Mucosa of stomach (tissue), 1 donor: ENCODE results near the gene LYPD6B.

Experiments used
- H3K27me3 ChIP-seq: one replicate; pipeline ENCODE4 v1.7.0; 2013; ENCODE audit warnings: mild to moderate bottlenecking, low read length; ENCODE audit not compliant: control insufficient read depth, insufficient read depth
- H3K36me3 ChIP-seq: one replicate; pipeline ENCODE4 v1.7.0; 2013; ENCODE audit warnings: low read length; ENCODE audit not compliant: control insufficient read depth, insufficient read depth
- H3K4me1 ChIP-seq: one replicate; pipeline ENCODE4 v1.7.0; 2013; ENCODE audit warnings: mild to moderate bottlenecking, low read length; ENCODE audit not compliant: control insufficient read depth, insufficient read depth
- H3K4me3 ChIP-seq: one replicate; pipeline ENCODE4 v1.7.0; 2013; ENCODE audit warnings: low read length
- H3K9ac ChIP-seq: one replicate; pipeline ENCODE4 v1.7.0; 2013; ENCODE audit warnings: mild to moderate bottlenecking, low read length, moderate library complexity
- H3K9me3 ChIP-seq: one replicate; pipeline ENCODE4 v1.7.0; 2013; ENCODE audit warnings: mild to moderate bottlenecking, low read length, moderate library complexity; ENCODE audit not compliant: control insufficient read depth
- donor health status: Pancreatic carcinoma.

Gene LYPD6B

DNA sequence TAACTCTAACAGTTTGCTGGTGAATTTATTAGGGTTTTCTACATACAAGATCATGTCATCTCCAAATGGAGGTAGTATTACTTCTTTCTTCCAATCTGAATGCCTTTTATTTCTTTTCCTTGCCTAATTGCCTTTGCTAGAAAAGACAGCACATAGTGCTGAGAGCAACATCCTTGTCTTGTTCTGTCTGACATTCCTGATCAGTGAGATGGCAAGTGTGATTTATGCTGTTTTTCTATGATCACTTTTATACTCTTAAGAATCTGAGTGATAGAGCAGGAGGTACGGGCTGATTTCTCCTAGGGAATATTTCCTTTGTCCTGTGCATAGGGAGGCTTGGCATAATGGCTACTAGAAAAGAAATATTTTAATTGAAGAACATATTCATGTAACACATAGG lies 17.3 kb downstream of the LYPD6B start:
- Histone ChIP-seq H3K4me3 (no peak overlapping the region), H3K9me3 (no peaks in the 10 kb centered on the region), H3K36me3 (no peaks in the 10 kb centered on the region), H3K4me1 (no peaks in the 10 kb centered on the region), H3K9ac (no peak overlapping the region), H3K27me3 (no peaks in the 10 kb centered on the region)

DNA sequence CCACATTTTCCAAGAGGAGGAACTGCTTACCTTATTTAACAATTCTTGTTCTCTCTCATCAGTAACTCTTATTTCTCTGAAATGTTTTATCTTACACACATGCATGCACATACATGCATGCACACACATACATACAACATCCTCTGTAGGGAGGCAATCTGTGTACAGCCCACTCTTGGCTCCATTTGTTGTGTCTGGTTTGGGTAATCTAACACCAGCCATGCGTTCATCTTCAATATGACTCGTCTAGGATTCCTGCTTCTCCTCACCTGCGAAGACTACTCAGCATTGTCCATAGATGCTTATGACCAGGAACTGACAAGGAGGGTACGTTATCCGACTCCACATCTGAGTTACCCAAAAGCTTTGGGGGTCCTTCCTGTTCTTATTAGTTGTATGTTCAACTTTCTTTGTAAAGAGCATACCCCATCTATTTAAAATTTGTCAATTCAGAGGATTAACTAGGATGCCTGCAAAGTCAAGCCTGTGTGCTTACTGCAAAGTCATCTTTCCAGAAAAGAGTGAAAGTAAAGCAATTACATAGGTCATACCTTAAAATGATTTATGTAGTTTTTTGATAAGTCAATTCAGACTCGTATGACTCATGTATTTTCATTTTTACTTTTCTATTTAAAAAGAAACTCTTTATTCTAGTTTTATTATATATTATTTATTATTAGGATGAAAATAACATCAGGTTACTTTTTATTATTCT lies 18.2 kb downstream of the LYPD6B start:
- no peaks in the 10 kb centered on the region for H3K36me3 ChIP-seq
- no peak overlapping the region for H3K4me3 ChIP-seq
- no peaks in the 10 kb centered on the region for H3K4me1 ChIP-seq
- H3K9me3 ChIP-seq = no peaks in the 10 kb centered on the region
- no peak overlapping the region for H3K9ac ChIP-seq
- H3K27me3 ChIP-seq = no peaks in the 10 kb centered on the region

DNA sequence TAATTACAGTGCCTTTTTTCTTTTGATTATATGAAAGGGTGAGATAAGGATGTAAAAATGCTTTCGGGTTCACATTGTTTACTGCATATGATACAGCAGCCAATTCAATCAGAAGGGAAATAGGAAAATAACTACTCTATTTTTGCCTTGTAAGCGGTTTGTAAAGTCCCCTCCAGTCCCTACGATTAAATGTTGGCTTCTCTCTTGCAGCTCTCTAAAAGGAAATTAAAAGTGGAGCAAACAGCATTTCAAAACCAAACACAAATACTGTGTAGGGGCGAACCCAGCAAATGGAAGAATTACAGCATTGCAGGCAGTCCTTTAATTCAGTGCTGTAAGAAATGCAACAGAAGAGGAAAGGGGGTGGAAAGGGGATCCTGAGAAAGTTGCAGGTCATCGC lies 18.9 kb downstream of the LYPD6B start:
- no peaks in the 10 kb centered on the region for H3K27me3 ChIP-seq
- no peak overlapping the region for H3K9ac ChIP-seq
- no peaks in the 10 kb centered on the region for H3K36me3 ChIP-seq
- H3K4me3 ChIP-seq = no peak overlapping the region
- H3K9me3 ChIP-seq = no peaks in the 10 kb centered on the region
- H3K4me1 ChIP-seq = no peaks in the 10 kb centered on the region

DNA sequence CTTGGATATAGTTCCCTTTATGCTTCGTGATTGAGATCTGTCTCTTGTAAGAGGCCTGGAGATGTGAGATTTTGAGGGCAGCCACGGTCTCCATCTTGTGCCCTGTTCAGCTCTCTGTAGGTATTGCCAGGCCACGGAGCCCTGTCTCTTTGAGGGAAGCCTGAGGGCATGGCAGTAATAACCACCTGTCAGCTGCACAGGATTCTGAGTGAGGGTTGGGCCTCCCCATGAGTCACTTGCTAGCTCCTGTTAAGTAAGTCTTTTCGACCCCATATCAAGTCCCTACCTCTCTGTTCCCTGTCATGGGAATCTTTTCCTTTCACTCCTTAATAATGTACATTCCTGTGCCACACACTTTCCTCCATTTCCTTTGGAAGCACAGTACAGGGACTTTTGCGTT lies 20.4 kb downstream of the LYPD6B start:
- H3K4me3 ChIP-seq = no peak overlapping the region
- H3K4me1 ChIP-seq = peaks cover 8% of the 10 kb centered on the region
- H3K36me3 ChIP-seq = no peaks in the 10 kb centered on the region
- no peak overlapping the region for H3K9ac ChIP-seq
- no peaks in the 10 kb centered on the region for H3K27me3 ChIP-seq
- no peaks in the 10 kb centered on the region for H3K9me3 ChIP-seq

DNA sequence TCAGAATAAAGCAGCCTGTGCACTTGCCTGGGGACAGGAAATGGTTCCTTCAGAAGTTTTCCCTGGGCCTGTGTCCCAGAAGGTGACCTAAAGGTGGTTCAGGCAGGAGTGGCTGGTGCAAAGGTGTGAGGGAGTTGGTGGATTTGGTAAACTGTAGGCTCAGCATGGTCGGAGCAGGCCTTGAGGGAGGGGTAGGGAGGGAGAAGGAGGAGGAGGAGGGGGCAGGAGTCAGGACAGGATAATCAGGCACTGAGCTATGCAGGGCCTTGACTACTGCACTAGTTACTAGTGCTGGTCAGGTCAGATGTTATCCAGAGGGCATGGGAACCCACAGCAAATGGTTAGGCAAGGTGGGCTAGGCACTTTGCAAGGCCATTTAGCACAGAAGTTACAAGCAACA lies 21.3 kb downstream of the LYPD6B start:
- no peaks in the 10 kb centered on the region for H3K36me3 ChIP-seq
- H3K9me3 ChIP-seq = no peaks in the 10 kb centered on the region
- no peak overlapping the region for H3K4me3 ChIP-seq

DNA sequence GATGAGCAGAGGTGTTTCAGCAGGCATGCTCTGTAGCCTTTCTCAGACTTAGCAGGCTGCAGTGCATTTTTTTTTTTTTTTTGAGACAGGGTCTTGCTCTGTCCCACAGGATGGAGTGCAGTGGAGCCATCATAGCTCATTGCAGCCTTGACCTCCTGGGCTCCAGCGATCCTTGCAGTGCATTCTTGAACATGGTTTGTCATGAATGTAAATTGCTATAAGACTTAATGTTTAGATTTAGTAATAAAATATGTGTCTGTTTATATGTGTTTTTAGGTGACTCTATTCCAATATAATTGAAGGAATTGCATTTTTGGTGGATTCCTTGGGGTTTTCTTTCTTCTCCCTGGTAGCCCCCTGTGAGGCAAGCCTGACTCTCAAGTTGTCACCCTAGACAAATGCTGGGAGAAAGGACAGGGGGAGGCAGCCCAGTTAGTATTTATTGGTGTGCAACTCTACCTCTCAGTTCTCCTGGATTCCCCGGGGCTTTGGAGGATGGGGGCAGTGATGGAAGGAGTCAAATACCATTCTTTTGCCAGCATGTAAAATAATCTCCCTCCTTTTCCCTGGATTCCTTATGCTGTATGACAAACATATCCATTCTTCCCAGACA lies 22.7 kb downstream of the LYPD6B start:
- no peak overlapping the region for H3K4me3 ChIP-seq
- no peaks in the 10 kb centered on the region for H3K36me3 ChIP-seq
- peaks cover 26% of the 10 kb centered on the region for H3K4me1 ChIP-seq
- no peaks in the 10 kb centered on the region for H3K27me3 ChIP-seq
- no peaks in the 10 kb centered on the region for H3K9me3 ChIP-seq
- no peak overlapping the region for H3K9ac ChIP-seq

More for the DNA sequence above, 21.3 kb downstream of the LYPD6B start:
- no peak overlapping the region for H3K9ac ChIP-seq
- H3K4me1 ChIP-seq = peaks cover 16% of the 10 kb centered on the region
- H3K27me3 ChIP-seq = no peaks in the 10 kb centered on the region

DNA sequence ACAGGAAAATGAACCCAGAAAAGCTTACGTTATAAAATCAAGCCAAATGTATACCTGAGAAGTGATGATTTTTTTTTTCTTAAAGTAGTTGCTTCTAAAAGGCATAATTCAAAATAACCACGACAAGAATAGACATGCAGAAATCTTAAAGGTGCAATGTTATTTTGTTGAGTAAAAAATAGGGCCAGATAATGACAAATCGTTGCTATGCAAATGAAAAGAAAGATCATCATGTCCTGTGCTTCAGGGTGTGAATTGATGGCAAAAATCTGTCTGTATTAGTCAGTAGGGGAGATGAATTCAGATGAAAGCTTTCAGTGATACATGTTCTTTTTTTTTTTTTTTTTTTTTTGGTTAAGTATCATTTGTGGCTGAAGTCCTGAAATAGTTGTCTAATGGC lies 24.0 kb downstream of the LYPD6B start:
- Histone ChIP-seq H3K9ac (no peak overlapping the region), H3K4me1 (peaks cover 26% of the 10 kb centered on the region), H3K4me3 (no peak overlapping the region), H3K9me3 (no peaks in the 10 kb centered on the region), H3K36me3 (no peaks in the 10 kb centered on the region), H3K27me3 (no peaks in the 10 kb centered on the region)

DNA sequence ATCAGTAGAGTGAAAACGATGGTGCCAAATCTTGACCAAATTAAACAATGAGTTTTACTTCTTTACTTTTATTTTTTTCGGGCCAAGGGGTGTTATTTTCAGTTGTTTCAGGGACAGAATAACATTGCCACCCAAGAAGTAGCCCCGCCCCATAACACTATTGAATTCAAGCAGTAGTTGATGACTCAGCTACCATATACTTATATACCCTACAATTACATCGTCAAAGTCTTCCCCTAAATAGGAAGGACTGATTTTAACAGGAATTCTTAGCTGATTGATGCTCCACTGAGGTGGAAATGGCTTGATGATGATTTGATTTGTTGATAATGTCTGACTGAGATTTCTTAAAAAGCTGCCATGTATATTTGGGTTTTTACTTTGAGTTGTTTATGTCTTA lies 24.7 kb downstream of the LYPD6B start:
- Histone ChIP-seq H3K27me3 (no peaks in the 10 kb centered on the region), H3K9me3 (no peaks in the 10 kb centered on the region)

DNA sequence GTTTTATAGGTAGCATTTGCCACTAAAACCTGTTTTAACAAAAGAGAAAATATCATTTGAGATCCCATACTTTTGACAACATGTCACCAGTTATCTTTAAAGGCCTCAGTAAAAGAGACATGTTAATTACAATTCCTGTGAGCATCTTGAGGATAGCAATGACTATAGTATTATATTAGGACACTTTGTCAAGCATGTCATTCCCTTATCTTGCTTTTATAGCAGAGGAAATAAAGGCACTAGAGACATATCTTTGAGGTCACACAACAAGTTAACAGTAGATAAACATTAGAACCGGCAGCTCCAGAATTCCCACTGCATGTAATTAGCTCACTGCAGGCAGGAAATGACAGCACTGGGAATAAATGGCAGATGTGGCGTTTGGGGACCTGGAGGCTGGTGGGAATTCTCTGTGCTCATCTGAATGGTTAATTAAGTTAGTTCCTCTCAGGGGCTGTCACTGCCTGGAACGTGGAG lies 25.9 kb downstream of the LYPD6B start:
- Histone ChIP-seq H3K9me3 (no peaks in the 10 kb centered on the region), H3K36me3 (no peaks in the 10 kb centered on the region), H3K27me3 (no peaks in the 10 kb centered on the region), H3K9ac (no peak overlapping the region), H3K4me3 (no peak overlapping the region), H3K4me1 (peaks cover 30% of the 10 kb centered on the region)

More for the DNA sequence above, 24.7 kb downstream of the LYPD6B start:
- H3K9ac ChIP-seq = no peak overlapping the region
- H3K4me3 ChIP-seq = no peak overlapping the region
- H3K36me3 ChIP-seq = no peaks in the 10 kb centered on the region
- H3K4me1 ChIP-seq = peaks cover 26% of the 10 kb centered on the region

DNA sequence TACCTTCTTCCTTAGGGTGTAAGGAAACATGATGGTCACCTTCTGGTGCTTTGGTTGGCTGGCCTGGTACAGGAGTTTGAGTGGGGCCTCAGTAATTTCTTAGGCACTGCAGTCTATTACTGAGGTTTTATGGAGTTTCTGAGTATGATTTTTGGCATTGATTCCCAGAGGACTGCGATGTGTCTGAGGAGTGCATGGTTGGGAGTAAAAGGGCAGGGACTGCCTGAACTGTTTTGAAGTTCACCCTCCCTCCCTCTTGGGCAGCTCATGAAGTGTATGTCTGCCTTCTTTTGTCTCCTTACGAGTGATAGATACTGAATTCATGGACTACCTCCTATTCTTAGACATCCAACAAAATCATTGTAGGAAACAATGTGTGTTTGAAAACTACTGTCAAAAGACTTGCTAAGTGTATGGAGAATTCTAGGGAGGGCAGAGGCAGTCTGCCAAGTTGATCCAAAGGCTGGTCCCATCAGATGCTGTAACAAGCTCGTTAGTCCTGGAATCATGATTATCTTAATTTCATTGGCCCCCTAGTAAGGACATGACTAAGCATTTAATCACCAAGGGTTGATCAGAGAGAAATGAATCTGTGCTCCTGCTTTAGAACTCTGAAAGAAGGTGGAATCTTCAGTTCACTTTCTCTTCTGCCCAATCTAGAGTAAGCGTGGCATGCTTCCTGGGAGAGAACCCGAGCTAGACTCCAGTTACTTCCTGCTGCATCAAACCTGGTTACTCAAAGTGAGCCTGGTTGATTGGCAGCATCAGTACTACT lies 26.5 kb downstream of the LYPD6B start:
- Histone ChIP-seq H3K36me3 (no peaks in the 10 kb centered on the region), H3K4me1 (peaks cover 35% of the 10 kb centered on the region), H3K27me3 (no peaks in the 10 kb centered on the region)

DNA sequence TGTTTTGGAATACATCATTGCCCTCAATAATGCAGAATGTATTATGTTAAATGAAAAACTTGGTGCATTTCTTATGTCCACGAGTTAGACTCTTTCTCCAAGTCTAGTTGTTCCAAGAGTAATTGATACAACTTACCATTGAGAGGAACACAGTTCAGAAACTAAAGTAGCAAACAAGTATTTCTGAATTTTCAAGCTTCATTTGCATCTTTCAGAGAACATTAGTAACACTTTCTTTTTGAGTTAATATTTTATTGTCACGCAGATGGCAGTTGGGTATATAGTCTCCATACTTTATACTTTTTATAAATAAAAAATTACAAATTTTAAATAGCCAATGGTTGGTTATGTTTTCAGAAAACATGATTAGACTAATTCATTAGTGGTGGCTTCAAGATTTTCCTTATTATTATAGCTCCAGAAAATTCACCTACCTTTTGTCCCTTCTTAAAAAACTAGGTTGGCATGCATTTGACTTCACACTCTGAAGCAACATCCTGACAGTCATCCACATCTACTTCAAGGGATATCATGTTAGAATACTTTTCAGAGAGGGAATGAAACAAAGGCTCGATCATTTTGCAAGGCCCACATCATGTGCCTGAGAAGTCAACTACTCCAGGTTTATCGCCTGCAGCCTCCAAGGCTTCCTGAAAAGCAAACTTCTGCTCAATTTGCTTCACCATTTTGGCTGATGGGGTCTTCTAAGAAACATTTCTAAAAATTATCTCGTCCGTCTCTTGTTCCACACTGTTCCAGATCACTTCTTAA lies 29.9 kb downstream of the LYPD6B start:
- peaks cover 58% of the 10 kb centered on the region for H3K4me1 ChIP-seq
- no peaks in the 10 kb centered on the region for H3K36me3 ChIP-seq
- no peak overlapping the region for H3K9ac ChIP-seq
- H3K4me3 ChIP-seq = no peak overlapping the region
- no peaks in the 10 kb centered on the region for H3K27me3 ChIP-seq
- no peaks in the 10 kb centered on the region for H3K9me3 ChIP-seq

More for the DNA sequence above, 26.5 kb downstream of the LYPD6B start:
- H3K9ac ChIP-seq = no peak overlapping the region
- H3K4me3 ChIP-seq = no peak overlapping the region
- H3K9me3 ChIP-seq = no peaks in the 10 kb centered on the region
